ENCODE measurements around the gene FAM177B.
"Not testable (repeated sequence)": the region's sequence is repeated elsewhere in the genome, so short reads cannot be mapped to it uniquely, and the experiment has no call there.

Gene FAM177B

DNA sequence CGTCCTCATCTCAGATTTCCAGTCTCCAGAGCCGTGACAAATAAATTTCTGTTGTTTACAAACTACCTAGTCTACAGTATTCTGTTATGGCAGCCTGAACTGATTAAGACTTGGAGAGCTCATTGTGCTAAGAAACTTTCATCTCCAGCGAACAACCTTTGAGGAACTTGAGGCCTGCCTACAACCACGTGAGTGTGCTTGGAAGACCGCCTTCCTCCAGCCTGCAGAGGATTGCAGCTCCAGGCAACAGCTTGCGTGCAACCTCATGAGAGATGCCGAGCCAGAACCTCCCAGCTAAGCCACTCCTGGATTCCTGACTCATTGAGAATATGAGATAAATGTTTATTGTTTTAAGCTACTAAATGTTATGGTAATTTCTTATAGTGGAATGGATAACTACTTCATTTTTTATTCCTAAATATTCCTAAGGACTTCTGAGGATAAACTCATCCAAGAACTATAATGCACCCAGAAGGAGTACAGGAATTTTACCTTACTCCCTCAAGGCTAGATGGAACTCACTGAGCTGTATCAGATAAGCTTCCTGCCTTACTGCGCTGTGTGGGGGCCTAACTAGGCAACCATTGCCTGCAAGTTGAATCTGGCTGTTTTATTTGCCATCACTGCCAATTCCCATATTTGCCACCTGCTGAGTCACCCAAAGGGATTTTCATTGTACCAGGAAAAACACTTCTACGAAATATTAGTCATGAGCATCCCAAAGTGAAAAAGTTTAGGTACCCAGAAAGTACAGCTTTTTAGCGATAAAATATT is 17.6 kb downstream of the FAM177B start:
- Mint-ChIP-seq H3K27ac (no peak overlapping the region), H3K4me1 (ENCODE audit: low read depth in 2 of 2) (no peaks in the 10 kb centered on the region), H3K36me3 (ENCODE audit: insufficient read depth) (no peaks in the 10 kb centered on the region), H3K4me3 (no peak overlapping the region), H3K9me3 (no peaks in the 10 kb centered on the region), H3K27me3 (peaks cover 17 to 40% of the 10 kb centered on the region in 2 donors)
- ATAC-seq (replicated peaks) (no peak), DNase-seq (no peak)

DNA sequence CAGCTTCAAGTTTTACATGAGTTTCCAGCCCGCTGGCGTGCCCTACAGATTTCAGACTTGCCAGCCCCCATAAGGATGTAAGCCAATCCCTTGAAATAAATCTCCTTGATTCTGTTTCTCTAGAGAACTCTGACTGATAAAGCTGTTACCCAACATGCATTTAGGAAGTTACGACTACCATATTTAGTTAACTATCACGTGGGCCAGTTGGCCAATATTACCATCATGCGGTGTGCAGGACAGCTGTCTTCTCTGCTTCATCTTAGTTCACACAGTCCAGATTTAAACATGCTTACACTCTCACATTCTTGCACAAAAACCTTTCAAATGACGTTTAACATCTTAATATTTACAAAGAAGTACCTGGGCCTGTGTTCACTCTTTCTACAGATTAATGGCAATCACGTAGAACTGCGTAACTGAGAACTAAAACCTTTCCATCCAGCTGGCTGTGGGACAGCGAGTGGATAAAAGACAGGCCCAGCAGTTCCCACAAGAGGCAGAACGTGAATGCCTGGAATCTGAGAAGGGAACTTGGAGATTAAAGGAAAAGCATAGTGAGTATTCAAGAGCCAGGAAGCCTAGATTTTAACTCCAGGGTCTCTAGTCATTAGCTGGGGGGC is 20.8 kb downstream of the FAM177B start:
- Mint-ChIP-seq H3K27ac (no peak overlapping the region), H3K9me3 (peaks cover 0 to 1% of the 10 kb centered on the region in 2 donors), H3K27me3 (peaks cover 41 to 50% of the 10 kb centered on the region in 2 donors), H3K4me3 (no peak overlapping the region), H3K36me3 (ENCODE audit: insufficient read depth) (no peaks in the 10 kb centered on the region), H3K4me1 (ENCODE audit: low read depth in 2 of 2) (no peaks in the 10 kb centered on the region)
- no peak for ATAC-seq (replicated peaks)
- no peak for DNase-seq

DNA sequence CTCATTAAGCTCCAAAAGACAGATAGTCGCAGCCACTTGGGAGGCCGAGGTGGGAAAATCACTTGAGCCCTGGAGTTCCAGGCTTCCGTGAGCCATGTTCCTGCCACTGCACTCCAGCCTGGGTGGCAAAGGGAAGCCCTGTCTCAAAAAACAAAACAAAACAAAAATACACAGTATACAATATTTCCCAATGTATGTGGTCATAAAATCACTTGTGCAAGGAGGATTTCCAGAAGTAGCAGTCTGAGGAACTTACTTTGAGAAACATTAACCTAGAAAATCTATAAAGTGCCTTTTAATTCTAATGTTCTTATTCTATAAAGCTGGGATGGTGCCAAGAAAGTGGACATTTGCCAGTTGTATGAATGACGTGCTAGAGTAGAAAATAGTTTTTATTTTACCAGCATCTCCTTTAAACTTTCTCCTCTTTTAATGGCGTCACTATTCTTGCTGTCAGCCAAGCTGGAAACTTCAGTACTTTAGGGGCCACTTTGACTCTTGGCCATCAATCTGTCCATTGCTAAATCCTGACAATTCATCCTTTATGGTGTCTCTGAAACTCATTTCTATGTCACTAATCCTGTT is 22.5 kb downstream of the FAM177B start:
- Mint-ChIP-seq H3K36me3 (ENCODE audit: insufficient read depth) (no peaks in the 10 kb centered on the region), H3K9me3 (peaks cover 0 to 1% of the 10 kb centered on the region in 2 donors), H3K27ac (no peak overlapping the region), H3K4me1 (ENCODE audit: low read depth in 2 of 2) (no peaks in the 10 kb centered on the region), H3K4me3 (no peak overlapping the region), H3K27me3 (peaks cover 59 to 67% of the 10 kb centered on the region in 2 donors)
- DNase-seq: no peak
- no peak for ATAC-seq (replicated peaks)

DNA sequence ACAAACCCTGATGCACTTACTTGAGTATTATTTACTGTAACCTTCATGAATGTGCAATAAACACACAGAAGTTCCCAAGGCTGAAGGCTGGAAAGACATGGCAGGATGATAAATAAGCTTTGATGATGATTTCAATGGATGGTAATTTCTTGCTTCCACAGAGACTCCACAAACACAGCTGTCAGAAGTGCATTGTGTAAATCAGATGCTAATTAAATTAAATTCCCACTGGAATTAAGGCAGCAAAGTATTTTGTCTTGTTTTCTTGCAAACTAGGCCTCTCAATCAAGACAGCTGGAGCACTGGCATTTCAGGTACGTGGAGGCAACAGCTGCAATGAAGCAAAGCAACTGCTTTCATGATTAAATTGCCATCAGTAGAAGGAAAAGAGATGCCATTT is 24.1 kb downstream of the FAM177B start:
- peaks cover 58 to 65% of the 10 kb centered on the region in 2 donors for H3K27me3 Mint-ChIP-seq
- H3K4me1 Mint-ChIP-seq (ENCODE audit: low read depth in 2 of 2): no peaks in the 10 kb centered on the region
- H3K4me3 Mint-ChIP-seq: no peak overlapping the region
- ATAC-seq (replicated peaks) (no peak), DNase-seq (no peak)
- peaks cover 0 to 1% of the 10 kb centered on the region in 2 donors for H3K9me3 Mint-ChIP-seq
- no peaks in the 10 kb centered on the region for H3K36me3 Mint-ChIP-seq (ENCODE audit: insufficient read depth)
- H3K27ac Mint-ChIP-seq: no peak overlapping the region

DNA sequence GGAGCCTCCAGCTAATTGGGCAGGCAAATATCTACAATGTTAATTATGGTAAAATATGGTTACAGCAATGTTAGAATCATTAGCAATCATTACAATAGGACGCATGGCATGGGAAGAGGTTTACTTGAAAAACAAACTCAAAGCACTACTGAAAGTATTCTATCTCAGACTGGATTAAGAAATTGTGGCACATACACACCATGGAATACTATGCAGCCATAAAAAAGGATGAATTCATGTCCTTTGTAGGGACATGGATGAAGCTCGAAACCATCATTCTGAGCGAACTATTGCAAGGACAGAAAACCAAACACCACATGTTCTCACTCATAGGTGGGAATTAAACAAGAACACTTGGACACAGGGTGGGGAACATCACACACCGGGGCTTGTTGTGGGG is 25.2 kb downstream of the FAM177B start:
- not testable (repeated sequence) for ATAC-seq (replicated peaks); DNase-seq; H3K36me3 Mint-ChIP-seq (ENCODE audit: insufficient read depth); H3K9me3 Mint-ChIP-seq; H3K4me3 Mint-ChIP-seq; H3K27ac Mint-ChIP-seq; H3K4me1 Mint-ChIP-seq (ENCODE audit: low read depth in 2 of 2)
- H3K27me3 Mint-ChIP-seq: peaks cover 50 to 58% of the 10 kb centered on the region in 2 donors

DNA sequence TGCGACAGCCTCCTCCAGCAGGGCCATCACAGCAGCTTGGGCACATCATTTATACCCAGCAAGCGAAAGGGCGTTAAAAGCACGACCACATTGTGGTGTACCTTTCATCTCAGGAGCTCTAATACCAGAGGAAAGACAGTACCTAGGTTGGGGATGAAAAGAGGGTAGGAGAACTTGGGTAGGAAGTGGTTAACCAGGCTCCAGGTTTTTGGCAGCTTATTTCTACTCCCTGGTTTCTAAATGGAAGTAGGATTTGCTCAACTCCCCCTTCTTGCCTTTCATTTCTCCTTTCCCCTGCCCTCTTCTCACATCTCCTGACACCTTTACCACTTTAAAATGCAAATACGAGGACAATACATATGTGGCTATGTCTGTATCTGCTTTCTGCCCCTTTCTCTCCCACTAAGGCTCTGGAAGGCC is 30.2 kb downstream of the FAM177B start:
- Mint-ChIP-seq H3K36me3 (ENCODE audit: insufficient read depth) (no peaks in the 10 kb centered on the region), H3K27me3 (peaks cover 33% of the 10 kb centered on the region in 2 donors), H3K9me3 (peaks cover 3 to 7% of the 10 kb centered on the region in 2 donors), H3K27ac (no peak overlapping the region), H3K4me1 (ENCODE audit: low read depth in 2 of 2) (peaks cover 0 to 2% of the 10 kb centered on the region in 2 donors), H3K4me3 (no peak overlapping the region)
- ATAC-seq (replicated peaks) (no peak), DNase-seq (no peak)

DNA sequence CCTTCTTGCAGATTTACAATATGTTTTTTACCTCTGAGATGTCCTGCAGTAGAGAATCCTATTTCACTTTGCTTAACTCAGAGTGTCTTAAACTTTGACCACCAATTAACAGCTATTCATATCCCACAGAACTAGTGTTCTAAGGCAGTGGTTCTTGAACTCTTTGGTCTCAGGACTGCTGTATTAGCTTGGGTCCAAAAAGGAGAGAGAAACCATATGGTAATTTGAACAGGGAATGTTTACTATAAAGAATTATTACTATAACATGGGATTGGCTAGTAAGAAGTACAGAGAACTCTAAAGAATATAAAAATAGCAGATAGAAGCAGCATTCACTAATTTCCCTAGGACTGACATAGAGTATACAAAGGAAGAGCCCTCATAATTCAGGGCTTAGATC is 31.6 kb downstream of the FAM177B start:
- Mint-ChIP-seq H3K4me1 (ENCODE audit: low read depth in 2 of 2) (peaks cover 9 to 12% of the 10 kb centered on the region in 2 donors), H3K4me3 (no peak overlapping the region), H3K27me3 (peaks cover 23 to 31% of the 10 kb centered on the region in 2 donors)

DNA sequence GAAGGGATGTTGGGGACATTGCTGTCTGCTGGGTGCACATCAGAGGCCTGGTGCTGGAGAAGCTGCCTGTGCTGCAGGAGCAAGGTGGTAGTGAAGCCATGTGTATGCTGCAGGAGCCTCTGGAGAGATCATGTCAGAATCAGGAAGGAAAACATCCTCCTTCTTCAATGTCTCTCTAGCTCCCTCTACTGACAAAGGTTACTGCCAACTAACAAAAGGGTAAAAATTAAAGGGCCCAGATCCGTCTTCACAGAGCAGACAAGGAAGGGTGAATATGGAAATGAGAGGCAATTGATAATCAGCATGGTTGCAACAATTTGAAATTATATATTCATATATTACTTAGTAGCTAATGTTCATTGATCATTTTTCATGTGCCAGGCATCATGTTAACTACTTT is 32.2 kb downstream of the FAM177B start:
- Mint-ChIP-seq H3K27ac (no peak overlapping the region), H3K36me3 (ENCODE audit: insufficient read depth) (no peaks in the 10 kb centered on the region), H3K4me1 (ENCODE audit: low read depth in 2 of 2) (peaks cover 9 to 12% of the 10 kb centered on the region in 2 donors), H3K4me3 (no peak overlapping the region), H3K27me3 (peaks cover 17 to 25% of the 10 kb centered on the region in 2 donors), H3K9me3 (peaks cover 3 to 7% of the 10 kb centered on the region in 2 donors)
- no peak for ATAC-seq (replicated peaks)
- no peak for DNase-seq

More for the DNA sequence above, 31.6 kb downstream of the FAM177B start:
- Mint-ChIP-seq H3K9me3 (peaks cover 3 to 7% of the 10 kb centered on the region in 2 donors), H3K36me3 (ENCODE audit: insufficient read depth) (no peaks in the 10 kb centered on the region), H3K27ac (no peak overlapping the region)
- DNase-seq (no peak), ATAC-seq (replicated peaks) (no peak)

DNA sequence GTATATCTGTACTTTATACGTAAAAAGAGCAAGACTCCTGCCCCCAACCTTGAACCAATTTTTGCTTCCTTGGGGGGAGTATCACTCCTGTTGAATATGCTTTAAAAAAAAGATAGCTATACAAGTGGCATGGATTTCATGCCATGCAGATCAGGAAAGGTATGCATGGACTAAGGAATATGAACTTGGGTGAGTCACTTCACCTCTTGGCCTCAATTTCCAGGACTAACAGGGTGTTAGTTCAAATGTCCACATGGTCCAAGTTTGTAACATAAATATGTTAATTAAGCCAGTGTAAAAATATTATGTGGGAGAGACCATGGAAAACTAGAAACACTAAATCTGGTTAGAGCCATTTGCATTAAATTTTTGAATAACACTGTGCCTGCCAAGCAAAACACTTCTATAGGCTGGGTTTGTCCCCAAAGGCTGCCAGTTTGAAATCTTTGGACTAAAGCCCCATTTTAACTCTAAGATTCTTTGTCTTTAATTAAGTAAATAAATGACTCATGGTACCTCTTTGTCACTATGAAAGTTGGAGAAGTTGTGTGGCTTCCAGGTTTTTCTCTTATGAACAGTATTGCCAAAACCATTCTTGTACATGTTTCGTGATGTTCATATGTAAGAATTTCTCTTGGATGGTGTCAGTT is 33.1 kb downstream of the FAM177B start:
- H3K4me1 Mint-ChIP-seq (ENCODE audit: low read depth in 2 of 2): peaks cover 9 to 12% of the 10 kb centered on the region in 2 donors
- peaks cover 3 to 7% of the 10 kb centered on the region in 2 donors for H3K9me3 Mint-ChIP-seq
- ATAC-seq (replicated peaks) (no peak), DNase-seq (no peak)
- H3K27ac Mint-ChIP-seq: no peak overlapping the region
- H3K36me3 Mint-ChIP-seq (ENCODE audit: insufficient read depth): no peaks in the 10 kb centered on the region
- peaks cover 9 to 16% of the 10 kb centered on the region in 2 donors for H3K27me3 Mint-ChIP-seq
- no peak overlapping the region for H3K4me3 Mint-ChIP-seq

DNA sequence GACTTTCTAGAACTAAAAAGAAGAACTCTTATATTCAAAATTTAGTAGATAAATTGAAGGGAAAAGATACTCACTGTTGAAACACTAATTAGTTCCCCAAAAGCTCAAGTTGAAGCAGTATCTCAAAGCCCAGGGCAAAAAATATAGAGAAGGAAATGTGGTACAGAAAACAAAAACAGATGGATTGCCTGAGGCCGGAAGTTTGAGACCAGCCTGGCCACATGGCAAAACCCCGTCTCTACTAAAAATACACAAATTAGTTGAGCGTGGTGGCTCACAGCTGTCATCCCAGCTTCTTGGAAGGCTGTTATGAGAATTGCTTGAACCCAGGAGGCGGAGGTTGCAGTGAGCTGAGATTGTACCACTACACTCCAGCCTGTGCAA is 36.0 kb downstream of the FAM177B start:
- ATAC-seq (replicated peaks) (peak; percentile 50), DNase-seq (no peak)
- peaks cover 3 to 7% of the 10 kb centered on the region in 2 donors for H3K9me3 Mint-ChIP-seq
- H3K4me1 Mint-ChIP-seq (ENCODE audit: low read depth in 2 of 2): peaks cover 9 to 12% of the 10 kb centered on the region in 2 donors
- H3K4me3 Mint-ChIP-seq: no peak overlapping the region
- no peaks in the 10 kb centered on the region for H3K36me3 Mint-ChIP-seq (ENCODE audit: insufficient read depth)
- peak overlapping the region; percentile 76 to 82 for H3K27ac Mint-ChIP-seq
- H3K27me3 Mint-ChIP-seq: peaks cover 9 to 14% of the 10 kb centered on the region in 2 donors

DNA sequence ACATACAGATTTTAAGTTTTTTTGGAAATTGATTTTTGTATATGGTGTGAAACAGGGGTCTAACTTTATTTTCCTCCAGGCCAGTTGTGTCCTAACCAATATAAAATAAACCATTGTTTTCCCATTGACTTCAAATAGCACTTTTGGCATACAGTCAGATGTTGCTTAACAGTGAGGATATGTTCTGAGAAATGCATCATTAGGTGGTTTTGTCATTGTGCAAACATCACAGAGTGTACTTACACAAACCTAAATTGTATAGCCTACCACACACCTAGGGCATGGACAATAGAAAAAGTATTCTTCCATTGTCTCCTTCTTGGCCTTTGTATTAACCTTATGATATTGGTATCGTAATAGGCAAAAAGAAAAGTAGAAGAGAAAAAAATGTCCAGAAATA is 40.5 kb downstream of the FAM177B start:
- Mint-ChIP-seq H3K27ac (no peak overlapping the region), H3K27me3 (peaks cover 26 to 27% of the 10 kb centered on the region in 2 donors), H3K4me3 (no peak overlapping the region), H3K4me1 (ENCODE audit: low read depth in 2 of 2) (peaks cover 8 to 9% of the 10 kb centered on the region in 2 donors), H3K36me3 (ENCODE audit: insufficient read depth) (no peaks in the 10 kb centered on the region), H3K9me3 (no peaks in the 10 kb centered on the region)
- ATAC-seq (replicated peaks): no peak
- no peak for DNase-seq

DNA sequence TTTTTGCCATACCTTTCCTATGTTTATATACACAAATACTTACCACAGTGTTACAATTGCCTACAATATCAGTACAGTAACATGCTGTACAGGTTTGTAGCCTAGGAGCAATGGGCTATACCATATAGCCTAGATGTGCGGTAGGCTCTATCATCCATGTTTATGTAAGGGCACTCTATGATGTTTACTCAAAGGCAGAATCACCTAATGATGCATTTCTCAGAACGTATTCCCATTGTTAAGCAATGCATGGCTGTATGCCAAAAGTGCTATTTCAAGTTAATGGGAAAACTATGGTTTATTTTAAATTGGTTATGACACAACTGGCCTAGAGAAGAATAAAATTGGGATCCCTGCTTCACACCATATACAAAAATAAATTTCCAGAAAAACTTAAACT is 41.0 kb downstream of the FAM177B start:
- Mint-ChIP-seq H3K4me3 (no peak overlapping the region), H3K36me3 (ENCODE audit: insufficient read depth) (no peaks in the 10 kb centered on the region), H3K4me1 (ENCODE audit: low read depth in 2 of 2) (peaks cover 3 to 6% of the 10 kb centered on the region in 2 donors), H3K27me3 (peaks cover 27 to 29% of the 10 kb centered on the region in 2 donors), H3K27ac (no peak overlapping the region), H3K9me3 (no peaks in the 10 kb centered on the region)
- ATAC-seq (replicated peaks) (no peak), DNase-seq (no peak)

DNA sequence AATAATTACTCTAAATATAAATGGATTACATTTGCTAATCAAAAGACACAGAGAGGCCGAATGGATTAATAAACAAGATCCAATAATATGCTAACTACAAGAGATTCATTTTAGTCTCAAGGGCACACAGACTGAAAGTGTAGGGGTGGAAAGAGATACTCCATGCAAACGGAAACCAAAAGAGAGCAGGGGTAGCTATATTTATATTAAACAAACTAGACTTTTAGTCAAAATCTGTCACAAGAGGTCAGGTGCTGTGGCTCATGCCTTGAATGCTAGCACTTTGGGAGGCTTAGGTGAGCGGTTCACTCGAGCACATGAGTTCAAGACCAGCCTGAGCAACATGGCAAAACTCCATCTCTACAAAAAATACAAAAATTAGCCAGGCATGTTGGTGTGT is 44.2 kb downstream of the FAM177B start:
- no peak overlapping the region for H3K4me3 Mint-ChIP-seq

More for the DNA sequence above, 44.2 kb downstream of the FAM177B start:
- no peaks in the 10 kb centered on the region for H3K36me3 Mint-ChIP-seq (ENCODE audit: insufficient read depth)
- no peaks in the 10 kb centered on the region for H3K9me3 Mint-ChIP-seq
- no peaks in the 10 kb centered on the region for H3K4me1 Mint-ChIP-seq (ENCODE audit: low read depth in 2 of 2)
- no peak overlapping the region for H3K27ac Mint-ChIP-seq
- no peak for ATAC-seq (replicated peaks)
- peaks cover 23 to 54% of the 10 kb centered on the region in 2 donors for H3K27me3 Mint-ChIP-seq
- DNase-seq: no peak

Measured in effector memory CD8-positive, alpha-beta T cell (primary cell).